HG03196 (cell line): ENCODE results near the gene NPR3.

Experiments used
- ATAC-seq: cut with Tn5 transposase; IDR thresholded peaks from one replicate; pipeline ENCODE4 v1.9.1; 2021; ENCODE audit not compliant: unreplicated experiment

Gene NPR3

DNA sequence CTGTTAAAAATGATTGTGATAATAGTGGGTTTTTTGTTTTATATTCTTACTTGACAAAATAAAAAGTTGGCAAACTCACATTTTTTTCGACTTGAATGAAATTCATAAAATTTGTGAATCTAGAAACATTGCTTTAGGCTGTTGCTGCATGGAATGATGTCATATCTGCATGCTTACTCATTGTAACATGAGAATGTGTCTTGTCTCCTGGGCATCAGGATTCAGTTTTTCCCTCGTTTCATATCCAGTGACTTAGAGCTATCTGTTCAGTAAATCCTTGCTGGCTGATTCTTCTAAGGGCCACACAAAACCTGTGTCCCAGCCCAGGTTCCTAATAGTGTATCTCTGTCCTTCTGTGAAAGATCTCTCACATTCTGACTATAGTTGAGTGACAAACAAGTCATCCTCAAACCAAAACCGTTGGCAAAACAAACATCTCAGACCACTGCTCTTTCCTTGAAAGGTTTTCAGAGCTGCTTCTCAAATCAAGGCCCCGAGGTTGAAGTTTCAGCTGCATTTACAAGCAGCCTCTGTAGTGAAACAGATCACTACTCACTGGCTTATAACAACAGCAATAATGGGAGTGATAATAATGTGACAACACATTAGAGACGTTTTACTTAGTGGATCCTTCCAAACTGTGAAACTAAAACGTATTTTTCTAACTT, 95.0 kb downstream of the NPR3 start:
- no peak for ATAC-seq

DNA sequence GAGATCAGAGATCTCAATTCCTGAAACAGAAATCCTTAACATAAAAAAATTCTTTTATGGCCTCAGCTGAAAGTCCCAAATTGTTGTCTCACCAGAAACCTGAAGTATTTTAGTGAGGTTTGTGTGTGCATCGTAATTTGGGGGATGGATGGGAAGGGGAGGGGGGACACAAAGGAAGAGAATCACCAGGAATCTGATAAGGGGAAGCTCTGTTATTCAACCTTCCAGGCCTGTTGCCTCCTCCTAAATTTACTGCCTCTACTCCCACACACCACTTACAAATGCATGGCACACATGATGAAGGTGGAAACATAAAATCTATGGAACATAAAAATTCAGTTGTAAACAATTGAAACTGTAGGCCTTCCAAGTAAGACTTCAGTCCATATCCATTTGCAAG, 97.7 kb downstream of the NPR3 start:
- ATAC-seq, result no peak

DNA sequence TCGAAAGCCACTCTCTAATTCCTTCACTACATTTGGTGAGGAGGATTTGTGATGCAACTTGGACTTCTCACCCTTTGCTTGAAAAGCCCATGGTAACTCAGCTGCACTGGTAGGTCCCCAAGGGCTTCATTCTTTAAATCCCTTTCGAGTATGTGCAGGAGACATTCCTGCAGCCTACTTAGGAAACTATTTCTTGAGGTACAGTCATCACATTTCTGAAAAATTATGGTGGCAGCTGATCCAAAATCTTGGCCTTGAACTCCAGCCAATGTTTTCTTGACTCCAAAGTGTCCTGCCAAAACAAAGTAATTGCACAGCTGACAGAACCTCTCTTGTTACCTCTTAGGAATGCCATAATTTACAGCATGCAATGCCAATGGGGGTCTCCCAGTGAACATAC, 99.7 kb downstream of the NPR3 start:
- no peak for ATAC-seq

DNA sequence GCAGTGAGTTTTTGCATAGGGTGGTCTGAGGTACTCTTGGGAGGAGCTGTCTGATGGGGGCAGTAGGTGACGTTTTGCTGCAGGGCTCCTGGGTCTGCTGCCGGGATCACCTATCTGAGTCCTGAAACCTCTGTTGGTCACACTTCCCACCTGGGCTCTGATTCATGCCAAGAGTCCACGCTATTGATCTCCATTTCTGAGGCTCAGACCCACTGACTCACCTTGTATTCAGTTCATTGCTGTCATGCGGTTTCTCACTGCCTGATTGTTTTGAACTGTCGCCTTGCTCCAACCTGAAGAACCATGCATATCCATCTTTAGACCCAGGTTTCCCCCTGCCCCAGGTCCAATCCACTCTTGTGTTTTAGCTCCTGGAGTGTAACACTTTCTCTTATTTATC, 101.3 kb downstream of the NPR3 start:
- no peak for ATAC-seq

DNA sequence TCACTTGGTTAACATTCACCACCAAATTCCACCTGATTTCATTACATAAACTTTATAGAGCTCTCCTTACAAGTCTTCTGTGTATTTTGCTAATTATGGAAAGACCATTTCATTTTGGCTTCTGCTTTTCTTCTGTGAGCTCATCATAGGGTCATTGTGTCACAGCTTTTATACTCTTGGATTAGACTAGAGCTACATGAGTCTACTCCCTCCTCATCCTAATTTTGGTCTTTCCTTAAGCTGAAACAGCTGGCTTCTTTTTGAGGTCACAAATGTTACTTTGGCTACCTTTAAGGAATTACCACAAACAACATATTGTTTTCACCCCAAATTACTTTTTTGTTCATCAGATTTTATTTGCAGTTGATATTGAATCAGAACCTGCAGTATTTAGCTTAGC, 103.0 kb downstream of the NPR3 start:
- ATAC-seq, result no peak

DNA sequence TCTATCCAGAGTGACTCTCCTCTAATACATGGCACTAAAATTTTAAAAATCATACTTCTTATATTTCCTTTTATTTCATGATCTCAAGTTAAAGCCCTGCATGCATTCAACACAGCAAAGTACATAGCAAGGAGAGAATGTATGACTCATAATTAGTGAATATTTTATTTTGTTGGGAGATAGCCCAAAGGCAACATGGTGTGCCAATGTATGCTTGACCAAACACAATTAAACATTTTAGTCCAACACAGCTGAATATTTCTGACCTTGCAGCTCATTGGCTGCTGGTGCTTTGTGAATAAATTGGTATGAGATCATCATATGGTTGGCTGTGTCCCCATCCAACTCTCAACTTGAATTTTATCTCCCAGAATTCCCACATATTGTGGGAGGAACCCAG, 103.5 kb downstream of the NPR3 start:
- ATAC-seq, result no peak

DNA sequence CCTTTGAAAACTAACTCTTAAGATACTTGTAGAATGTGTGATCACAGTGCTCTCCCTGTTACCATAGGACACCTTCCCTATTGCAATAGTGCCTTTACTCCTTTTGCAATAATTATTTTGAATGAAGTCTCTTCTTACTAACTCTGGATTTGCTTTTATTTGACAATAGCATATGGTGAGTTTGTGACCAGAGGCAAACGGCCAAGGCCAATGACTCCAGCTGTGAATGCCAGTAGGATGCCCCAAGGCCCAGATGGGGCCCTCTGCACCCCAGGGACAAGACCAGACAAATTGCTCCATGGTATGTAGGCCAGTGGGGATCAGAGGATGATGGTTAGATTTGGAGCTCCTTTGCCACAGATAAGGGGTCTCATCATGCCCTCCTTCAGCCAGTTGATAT, 116.9 kb downstream of the NPR3 start:
- ATAC-seq, result no peak

DNA sequence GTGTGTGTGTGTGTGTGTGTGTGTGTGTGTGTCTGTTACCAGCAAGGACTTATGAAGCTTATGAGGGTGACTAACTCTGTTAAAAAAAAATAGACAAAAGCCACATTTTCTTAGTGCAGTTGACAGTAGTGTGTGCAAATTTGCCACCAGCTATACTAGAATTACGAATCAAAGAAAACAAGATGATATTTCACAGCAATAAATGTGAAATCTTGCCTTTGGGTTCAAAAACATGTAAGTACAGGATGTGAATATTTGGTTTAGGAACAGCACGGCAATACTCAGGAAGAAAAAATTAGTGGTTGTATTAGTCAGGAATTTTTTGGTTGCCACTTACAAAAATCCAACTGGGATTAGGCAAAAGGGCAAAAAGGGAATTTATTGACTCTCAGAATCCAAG, 117.4 kb downstream of the NPR3 start:
- no peak for ATAC-seq

DNA sequence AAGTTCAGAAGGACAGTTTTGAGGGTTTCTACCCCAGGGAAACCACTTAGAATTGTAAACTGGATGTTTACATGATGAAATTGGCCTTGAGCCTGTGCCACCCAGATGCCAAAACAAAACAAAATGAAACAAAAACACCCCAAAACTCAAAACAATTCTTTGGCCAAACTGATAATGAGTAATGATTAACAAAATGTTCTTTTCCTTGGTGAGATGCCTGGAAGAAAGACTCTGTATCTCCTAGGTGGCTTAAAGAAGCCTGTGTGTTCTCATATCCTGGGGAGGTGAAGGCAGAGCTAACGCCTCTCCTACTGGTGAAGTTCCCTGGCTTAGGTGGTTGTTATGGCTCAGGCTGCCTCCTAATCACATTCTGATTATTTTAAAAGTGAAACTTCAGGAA, 120.5 kb downstream of the NPR3 start:
- ATAC-seq, result no peak

DNA sequence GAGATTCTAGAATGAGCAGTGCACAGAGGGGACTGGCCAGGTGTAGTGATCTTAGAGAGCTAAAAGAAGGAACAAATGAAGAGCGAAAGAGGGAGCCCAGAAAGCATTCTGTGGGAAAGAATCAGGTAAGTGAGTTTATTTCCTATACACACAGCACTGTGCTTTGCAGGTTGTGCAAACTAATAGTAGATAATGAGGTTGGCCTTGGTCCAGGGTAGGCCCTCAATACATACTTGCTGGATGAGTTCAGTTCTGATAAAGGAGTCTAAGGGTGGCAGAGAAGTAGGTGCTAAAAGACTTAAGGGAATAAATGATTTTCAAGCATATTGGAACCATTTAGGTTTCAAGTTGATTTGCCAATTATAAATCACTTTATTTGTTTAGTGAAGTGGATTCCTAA, 122.0 kb downstream of the NPR3 start:
- ATAC-seq, result no peak

DNA sequence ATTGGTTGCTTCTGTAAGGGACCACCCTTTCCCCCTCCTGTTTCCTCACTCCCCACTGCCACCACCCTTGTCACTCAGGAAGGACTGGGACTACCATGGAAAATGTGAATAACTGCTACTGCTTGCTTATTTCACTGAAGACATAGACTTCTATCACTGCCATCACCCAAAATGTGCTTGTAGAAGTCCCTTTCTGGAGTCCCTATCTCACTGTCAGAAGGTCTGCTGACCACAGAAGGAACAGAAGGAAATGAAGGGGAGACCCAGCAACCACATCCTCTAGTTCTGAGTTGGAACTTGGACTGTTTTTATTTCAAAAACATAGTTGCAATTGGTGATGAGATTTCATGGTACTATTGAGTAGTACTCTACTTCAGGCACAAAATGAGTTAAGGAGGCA, 122.5 kb downstream of the NPR3 start:
- no peak for ATAC-seq

DNA sequence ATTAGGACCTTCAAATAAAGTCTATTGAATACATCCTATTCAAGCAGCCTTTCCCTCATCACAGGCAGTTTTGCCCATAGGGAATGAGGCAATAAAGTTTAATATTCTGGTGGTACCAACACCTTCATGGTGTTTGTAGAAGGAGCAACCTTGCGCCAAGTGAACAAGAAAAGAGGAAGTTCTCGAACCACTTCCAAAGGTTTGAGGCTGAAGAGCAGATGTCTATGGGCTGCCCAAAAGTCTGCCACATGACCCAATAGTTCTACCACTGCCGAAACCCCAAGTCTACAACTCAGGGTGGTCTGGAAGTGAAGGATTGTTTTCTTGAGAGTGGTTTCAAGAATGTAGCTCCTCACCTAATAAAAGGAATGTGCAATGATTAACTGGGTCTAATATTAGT, 123.1 kb downstream of the NPR3 start:
- no peak for ATAC-seq

DNA sequence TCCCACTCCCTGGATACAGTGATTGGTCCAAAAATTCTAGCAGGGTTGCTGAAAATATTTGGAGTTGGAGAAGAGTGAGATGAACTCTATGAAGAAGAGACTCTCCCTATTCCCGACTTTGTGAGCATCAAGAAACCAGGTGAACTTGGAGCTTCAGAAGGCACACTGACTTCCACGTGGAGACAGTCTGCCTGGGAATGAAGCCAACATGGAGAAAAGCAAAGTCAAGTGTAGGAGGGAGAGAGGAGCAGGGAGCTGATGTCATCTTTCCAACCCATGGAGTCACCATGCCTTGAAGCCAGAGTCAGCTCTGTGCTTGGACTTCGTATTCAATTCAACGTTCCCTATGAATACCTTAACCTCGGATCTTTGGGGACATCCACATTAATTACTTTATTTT, 125.1 kb downstream of the NPR3 start:
- no peak for ATAC-seq

DNA sequence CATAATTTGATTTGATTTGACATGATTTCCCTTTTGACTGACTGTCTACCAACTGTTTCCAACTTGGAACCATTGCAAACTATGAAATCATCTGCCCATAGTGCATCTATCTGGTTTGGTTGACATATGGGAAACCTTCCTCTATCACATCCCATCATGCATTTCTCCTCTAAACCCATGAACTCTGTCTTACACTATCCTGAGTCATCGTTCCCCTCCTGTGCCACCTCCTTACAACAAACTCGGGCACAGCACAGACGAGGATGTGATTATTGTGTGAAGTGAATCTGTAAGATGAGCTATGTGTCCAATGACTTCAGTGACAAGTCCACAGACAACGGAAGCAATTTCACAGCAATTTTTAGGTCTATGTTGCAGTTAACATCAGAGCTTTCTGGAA, 126.1 kb downstream of the NPR3 start:
- ATAC-seq, result no peak

DNA sequence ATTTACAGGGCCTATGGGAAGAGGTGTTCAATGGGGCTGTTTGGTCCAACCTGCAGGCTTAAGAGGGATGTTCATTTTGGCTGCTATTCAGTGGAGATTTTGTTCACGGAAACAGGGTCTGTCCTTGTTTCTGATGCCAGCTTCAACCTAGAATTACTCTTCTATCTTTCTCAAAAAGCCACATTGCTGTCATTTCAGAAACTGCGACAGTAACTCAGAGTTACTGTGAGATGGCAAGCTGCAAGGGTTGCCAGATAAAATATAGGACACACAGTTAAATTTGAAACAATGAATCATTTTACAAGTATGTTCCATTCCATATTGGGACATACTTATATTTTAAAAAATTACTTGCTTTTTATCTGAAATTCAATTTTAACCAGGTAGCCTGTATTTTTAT, 128.0 kb downstream of the NPR3 start:
- no peak for ATAC-seq

DNA sequence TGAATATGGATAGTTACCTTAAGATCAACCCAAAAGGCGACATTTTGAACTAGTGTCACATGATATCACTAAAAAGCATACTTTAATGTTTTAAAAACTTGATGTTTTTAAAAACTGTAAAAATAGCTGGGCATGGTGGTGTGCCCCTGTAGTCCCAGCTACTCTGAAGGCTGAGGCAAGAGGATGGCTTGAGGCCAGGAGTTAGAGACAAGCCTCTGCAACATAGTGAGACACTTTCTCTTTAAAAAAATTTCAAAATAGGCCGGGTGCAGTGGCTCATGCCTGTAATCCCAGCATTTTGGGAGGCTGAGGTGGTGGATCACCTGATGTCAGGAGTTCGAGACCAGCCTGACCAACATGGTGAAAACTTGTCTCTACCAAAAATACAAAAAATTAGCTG, 129.5 kb downstream of the NPR3 start:
- ATAC-seq, result no peak
